Effector memory CD8-positive, alpha-beta T cell (primary cell): Measurements from ENCODE around the gene PSRC1.
A peak's percentile ranks its signal among the peaks of the same experiment; 100 is the strongest.

Source experiments
- ATAC-seq: fragments of 150-1000 bp; cut with Tn5 transposase; replicated peaks from 2 replicates; pipeline ENCODE4 v1.10.0; 2021; ENCODE audit warnings: mild to moderate bottlenecking, moderate library complexity
- DNase-seq, 3 experiments: peaks; one replicate each; pipeline ENCODE4 v3.0.0; 2021
- H3K27ac Mint-ChIP-seq, 2 donors: one replicate each; pipeline ENCODE4 v1.8.0; 2022; ENCODE audit warnings: mild to moderate bottlenecking in 2 of 2, mixed read lengths in 2 of 2, moderate library complexity in 2 of 2
- H3K27me3 Mint-ChIP-seq, 2 donors: one replicate each; pipeline ENCODE4 v1.8.0; 2022; ENCODE audit warnings: mixed read lengths in 2 of 2
- H3K36me3 Mint-ChIP-seq: one replicate; pipeline ENCODE4 v1.8.0; 2022; ENCODE audit warnings: mild to moderate bottlenecking, moderate library complexity, mixed read lengths; ENCODE audit not compliant: insufficient read depth
- H3K4me1 Mint-ChIP-seq, 2 donors: one replicate each; pipeline ENCODE4 v1.8.0; 2022; ENCODE audit warnings: low read depth in 2 of 2, mixed read lengths in 2 of 2
- H3K4me3 Mint-ChIP-seq, 2 donors: one replicate each; pipeline ENCODE4 v1.8.0; 2022; ENCODE audit warnings: mild to moderate bottlenecking in 2 of 2, mixed read lengths in 2 of 2, moderate library complexity in 2 of 2
- H3K9me3 Mint-ChIP-seq, 2 donors: one replicate each; pipeline ENCODE4 v1.8.0; 2022; ENCODE audit warnings: mixed read lengths in 2 of 2

The PSRC1 gene

DNA sequence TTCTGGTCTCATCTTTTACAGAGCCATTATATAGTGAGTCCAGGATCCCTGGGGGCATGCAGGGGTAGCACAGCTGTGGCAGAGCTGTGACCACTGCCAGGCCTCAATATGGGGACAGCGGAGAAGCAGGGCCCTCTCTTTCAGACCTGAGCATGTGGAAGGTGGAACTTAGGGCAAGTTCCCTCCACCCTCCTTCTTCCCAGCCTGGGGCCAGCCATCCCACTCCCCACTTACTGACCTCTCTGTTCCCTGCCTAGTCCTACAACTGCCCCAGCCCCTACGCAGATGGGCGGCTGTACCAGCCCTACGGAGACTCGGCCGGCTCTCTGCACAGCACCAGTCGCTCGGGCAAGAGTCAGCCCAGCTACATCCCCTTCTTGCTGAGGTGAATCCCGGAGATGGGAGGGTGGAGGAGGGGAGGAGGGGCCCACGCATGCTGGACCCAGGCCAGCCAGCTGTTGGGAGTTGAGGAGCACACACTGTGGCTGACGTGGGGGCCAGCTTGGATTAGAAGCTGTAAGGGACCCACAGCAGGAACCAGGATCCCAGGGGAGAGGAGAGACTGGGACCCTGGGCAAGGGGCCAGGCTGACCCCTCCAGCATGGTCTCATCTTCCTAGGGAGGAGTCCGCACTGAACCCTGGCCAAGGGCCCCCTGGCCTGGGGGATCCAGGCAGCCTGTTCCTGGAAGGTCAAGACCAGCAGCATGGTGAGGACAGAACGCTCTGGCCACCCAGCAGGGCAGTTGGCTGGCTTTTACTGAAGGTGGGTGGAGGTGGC lies 10.7 kb downstream of the PSRC1 start:
- H3K27me3 Mint-ChIP-seq, result no peaks in the 10 kb centered on the region
- no peaks in the 10 kb centered on the region for H3K9me3 Mint-ChIP-seq
- H3K36me3 Mint-ChIP-seq, result peaks cover 4% of the 10 kb centered on the region
- peak overlapping the region in 1 of 2 donors; percentile 39 for H3K27ac Mint-ChIP-seq
- no peak for DNase-seq
- no peak for ATAC-seq
- H3K4me3 Mint-ChIP-seq, result no peak overlapping the region
- peaks cover 0 to 2% of the 10 kb centered on the region in 2 donors for H3K4me1 Mint-ChIP-seq

DNA sequence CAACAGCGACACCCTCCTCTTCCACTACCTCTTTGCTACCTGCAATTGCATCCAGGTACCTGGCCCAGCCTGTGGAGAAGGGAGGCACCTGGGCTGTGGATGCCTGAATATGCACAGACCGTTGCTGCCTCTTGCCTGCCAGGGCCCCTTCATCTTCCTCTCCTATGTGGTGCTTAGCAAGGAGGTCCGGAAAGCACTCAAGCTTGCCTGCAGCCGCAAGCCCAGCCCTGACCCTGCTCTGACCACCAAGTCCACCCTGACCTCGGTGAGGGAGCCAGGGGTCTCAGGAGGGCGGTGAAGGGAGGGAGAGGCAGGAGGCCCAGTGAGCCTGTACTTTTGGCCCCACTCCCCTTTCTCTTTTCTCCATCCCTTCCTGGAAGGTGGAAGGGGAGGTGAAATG lies 11.5 kb downstream of the PSRC1 start:
- no peaks in the 10 kb centered on the region for H3K9me3 Mint-ChIP-seq
- no peak overlapping the region for H3K4me3 Mint-ChIP-seq
- H3K36me3 Mint-ChIP-seq, result peaks cover 4% of the 10 kb centered on the region
- no peak for DNase-seq
- no peaks in the 10 kb centered on the region for H3K4me1 Mint-ChIP-seq
- ATAC-seq, result no peak
- no peaks in the 10 kb centered on the region for H3K27me3 Mint-ChIP-seq
- peak overlapping the region in 1 of 2 donors; percentile 39 for H3K27ac Mint-ChIP-seq

DNA sequence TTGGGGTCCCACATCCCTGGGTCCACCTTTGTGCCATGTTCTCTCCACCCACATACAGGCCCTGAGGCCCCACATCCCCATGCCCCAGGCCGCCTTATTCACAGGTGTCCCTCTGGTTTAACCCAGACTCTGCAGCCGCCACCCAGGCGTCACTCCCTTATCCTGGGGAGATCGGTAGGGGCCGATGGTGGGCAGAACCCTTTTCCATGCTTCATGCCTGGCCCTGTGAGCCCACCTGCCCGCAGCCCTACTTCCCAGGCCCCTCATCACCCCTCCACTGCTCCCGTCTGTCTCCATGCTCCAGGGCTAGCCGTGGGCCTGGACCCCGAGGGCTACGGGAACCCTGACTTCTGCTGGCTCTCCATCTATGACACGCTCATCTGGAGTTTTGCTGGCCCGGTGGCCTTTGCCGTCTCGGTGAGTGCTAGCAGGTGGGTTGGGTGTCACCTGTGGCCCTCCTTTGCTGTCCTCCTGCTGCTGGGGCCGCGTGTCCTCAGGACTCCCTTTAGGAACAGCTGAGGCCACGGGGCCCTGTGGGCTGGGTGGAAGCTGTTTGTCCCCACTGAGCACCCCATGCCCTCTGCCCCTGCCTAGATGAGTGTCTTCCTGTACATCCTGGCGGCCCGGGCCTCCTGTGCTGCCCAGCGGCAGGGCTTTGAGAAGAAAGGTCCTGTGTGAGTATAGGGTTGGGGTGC lies 12.2 kb downstream of the PSRC1 start:
- Mint-ChIP-seq H3K4me3 (no peak overlapping the region), H3K27me3 (no peaks in the 10 kb centered on the region), H3K36me3 (peaks cover 4% of the 10 kb centered on the region), H3K27ac (peak overlapping the region; percentile 22 to 39), H3K9me3 (no peaks in the 10 kb centered on the region), H3K4me1 (no peaks in the 10 kb centered on the region)
- no peak for DNase-seq
- no peak for ATAC-seq

DNA sequence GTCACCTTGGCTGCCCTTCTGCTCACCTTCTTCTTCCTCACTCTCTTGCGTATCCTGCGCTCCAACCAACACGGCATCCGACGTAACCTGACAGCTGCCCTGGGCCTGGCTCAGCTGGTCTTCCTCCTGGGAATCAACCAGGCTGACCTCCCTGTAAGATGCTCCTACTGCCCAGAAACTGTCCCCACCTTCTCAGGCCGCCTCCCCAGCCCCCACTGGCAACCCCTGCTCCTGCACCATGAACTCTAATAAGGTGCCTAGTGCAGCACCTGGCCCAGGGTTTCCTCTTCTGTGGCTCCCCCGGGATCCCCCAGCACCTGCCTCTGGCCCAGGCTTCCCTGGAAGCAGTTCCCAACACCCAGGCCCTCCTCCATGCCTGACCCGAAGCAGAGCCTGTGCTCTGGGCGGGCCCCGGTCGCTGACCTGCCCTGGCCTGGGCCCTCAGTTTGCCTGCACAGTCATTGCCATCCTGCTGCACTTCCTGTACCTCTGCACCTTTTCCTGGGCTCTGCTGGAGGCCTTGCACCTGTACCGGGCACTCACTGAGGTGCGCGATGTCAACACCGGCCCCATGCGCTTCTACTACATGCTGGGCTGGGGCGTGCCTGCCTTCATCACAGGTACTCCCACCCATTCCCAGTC lies 12.8 kb downstream of the PSRC1 start:
- H3K9me3 Mint-ChIP-seq, result no peaks in the 10 kb centered on the region
- DNase-seq (no peak), ATAC-seq (no peak)
- no peaks in the 10 kb centered on the region for H3K27me3 Mint-ChIP-seq
- H3K36me3 Mint-ChIP-seq, result peaks cover 4% of the 10 kb centered on the region
- no peaks in the 10 kb centered on the region for H3K4me1 Mint-ChIP-seq
- no peak overlapping the region for H3K4me3 Mint-ChIP-seq
- peak overlapping the region in 1 of 2 donors; percentile 22 for H3K27ac Mint-ChIP-seq

DNA sequence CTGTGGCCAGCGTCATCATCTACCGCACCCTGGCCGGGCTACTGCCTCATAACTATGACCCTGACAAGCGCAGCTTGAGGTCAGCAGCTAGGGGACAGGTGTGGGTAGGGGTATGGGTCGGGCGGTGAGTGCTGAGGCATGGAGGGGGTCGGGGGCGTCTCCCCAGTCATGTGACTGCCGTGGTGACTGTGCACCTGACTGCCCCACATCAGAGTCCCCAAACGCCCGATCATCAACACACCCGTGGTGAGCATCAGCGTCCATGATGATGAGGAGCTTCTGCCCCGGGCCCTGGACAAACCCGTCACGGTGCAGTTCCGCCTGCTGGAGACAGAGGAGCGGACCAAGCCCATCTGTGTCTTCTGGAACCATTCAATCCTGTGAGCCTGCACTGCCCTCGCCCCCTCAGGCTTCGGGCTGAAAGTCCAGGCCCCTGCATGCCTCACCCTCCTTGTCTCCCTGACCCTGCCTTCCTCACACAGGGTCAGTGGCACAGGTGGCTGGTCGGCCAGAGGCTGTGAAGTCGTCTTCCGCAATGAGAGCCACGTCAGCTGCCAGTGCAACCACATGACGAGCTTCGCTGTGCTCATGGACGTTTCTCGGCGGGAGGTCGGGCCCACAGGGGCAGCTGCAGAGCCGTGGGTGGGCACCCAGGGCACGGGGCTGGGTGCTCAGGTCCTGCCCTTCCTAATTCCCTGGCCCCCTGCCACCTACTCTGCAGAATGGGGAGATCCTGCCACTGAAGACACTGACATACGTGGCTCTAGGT lies 13.5 kb downstream of the PSRC1 start:
- DNase-seq (no peak), ATAC-seq (no peak)
- no peaks in the 10 kb centered on the region for H3K9me3 Mint-ChIP-seq
- H3K4me1 Mint-ChIP-seq, result no peaks in the 10 kb centered on the region
- H3K27ac Mint-ChIP-seq, result no peak overlapping the region
- no peaks in the 10 kb centered on the region for H3K27me3 Mint-ChIP-seq
- peaks cover 4% of the 10 kb centered on the region for H3K36me3 Mint-ChIP-seq
- no peak overlapping the region for H3K4me3 Mint-ChIP-seq

DNA sequence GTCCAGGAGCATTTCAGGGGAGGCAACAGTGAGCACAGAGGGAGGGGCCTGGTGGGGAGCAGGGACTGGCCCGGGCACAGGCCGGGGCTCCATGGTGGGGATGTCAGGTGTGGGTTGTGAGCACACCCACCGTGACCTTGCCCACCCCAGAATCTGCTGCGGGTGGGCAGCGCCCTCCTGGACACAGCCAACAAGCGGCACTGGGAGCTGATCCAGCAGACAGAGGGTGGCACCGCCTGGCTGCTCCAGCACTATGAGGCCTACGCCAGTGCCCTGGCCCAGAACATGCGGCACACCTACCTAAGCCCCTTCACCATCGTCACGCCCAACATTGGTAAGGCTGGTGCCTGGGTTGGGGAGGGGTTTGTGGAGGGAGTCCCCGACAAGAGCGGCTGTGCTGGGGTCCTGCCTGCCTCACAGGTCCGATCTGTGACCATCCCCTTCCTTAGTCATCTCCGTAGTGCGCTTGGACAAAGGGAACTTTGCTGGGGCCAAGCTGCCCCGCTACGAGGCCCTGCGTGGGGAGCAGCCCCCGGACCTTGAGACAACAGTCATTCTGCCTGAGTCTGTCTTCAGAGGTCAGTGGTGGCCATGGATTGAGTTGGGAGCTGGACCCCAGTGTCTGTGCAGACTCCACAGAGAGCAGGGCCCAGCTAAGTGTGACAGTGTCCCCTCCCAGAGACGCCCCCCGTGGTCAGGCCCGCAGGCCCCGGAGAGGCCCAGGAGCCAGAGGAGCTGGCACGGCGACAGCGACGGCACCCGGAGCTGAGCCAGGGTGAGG lies 14.3 kb downstream of the PSRC1 start:
- H3K27me3 Mint-ChIP-seq, result no peaks in the 10 kb centered on the region
- ATAC-seq (no peak), DNase-seq (no peak)
- peaks cover 6% of the 10 kb centered on the region for H3K36me3 Mint-ChIP-seq
- peaks cover 0 to under 1% of the 10 kb centered on the region in 2 donors for H3K4me1 Mint-ChIP-seq
- no peak overlapping the region for H3K4me3 Mint-ChIP-seq
- H3K9me3 Mint-ChIP-seq, result no peaks in the 10 kb centered on the region
- H3K27ac Mint-ChIP-seq, result no peak overlapping the region

DNA sequence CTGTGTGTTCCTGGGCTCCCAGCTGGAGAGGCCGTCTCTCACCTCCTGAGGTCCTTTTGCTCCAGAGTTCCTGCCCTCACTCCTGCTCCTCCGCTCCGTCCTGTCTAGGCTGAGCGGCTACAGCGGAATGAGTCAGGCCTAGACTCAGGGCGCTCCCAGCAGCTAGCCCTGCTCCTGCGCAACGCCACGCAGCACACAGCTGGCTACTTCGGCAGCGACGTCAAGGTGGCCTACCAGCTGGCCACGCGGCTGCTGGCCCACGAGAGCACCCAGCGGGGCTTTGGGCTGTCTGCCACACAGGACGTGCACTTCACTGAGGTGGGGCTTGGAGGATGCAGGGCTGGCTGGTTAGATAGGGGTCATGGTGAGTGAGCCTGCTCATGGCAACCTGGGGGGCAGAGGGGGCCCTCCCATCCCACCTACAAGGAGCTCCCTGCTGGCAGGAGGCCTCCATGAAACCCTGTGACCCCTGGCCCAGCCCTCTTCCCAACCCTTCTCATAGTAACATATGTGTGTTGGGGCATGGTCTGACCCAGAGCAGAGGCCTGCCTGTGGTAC lies 15.1 kb downstream of the PSRC1 start:
- no peak for ATAC-seq
- Mint-ChIP-seq H3K36me3 (peaks cover 8% of the 10 kb centered on the region), H3K9me3 (no peaks in the 10 kb centered on the region), H3K4me3 (no peak overlapping the region), H3K4me1 (peaks cover 0 to 6% of the 10 kb centered on the region in 2 donors), H3K27ac (no peak overlapping the region), H3K27me3 (no peaks in the 10 kb centered on the region)
- no peak for DNase-seq

DNA sequence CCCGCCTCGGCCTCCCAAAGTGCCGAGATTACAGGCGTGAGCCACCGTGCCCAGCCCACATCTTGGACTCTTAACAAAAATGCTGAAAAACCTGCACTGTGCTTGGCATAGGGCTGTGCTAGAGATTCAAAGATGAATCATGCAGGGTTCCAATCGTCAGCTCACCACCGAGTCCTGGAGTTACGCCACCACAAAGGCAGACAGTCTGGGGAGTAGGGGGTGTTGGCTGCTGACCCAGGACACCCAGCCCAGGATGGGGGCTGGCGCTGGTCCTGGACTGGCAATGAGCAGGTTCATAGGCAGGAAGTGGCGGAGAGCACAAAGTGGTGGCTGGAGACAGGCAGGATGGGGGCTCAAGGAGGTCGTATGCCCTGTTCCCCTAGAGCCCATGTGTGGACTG lies 16.0 kb downstream of the PSRC1 start:
- Mint-ChIP-seq H3K4me3 (no peak overlapping the region), H3K27me3 (no peaks in the 10 kb centered on the region), H3K9me3 (no peaks in the 10 kb centered on the region), H3K4me1 (peaks cover 0 to 6% of the 10 kb centered on the region in 2 donors), H3K36me3 (peaks cover 4% of the 10 kb centered on the region), H3K27ac (no peak overlapping the region)
- DNase-seq (no peak), ATAC-seq (no peak)

DNA sequence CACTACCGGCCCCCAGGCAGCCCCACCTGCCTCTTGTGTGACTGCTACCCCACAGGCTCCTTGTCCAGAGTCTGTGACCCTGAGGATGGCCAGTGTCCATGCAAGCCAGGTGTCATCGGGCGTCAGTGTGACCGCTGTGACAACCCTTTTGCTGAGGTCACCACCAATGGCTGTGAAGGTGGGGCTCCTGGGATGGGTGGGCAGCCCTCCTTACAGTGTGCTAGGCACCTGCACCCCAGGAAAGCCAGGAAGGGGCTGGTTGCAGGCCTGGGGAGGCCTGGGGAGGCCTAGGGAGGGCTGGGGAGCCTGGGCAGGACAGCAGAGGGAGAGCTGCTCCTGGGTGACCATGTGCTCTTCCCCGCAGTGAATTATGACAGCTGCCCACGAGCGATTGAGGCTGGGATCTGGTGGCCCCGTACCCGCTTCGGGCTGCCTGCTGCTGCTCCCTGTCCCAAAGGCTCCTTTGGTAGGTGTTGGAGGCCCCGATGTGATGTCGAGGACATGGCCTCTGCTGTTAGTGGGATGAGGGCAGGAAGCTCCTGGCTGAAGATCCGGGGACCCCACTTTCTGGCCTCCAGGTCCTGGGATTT lies 17.1 kb downstream of the PSRC1 start:
- no peak overlapping the region for H3K27ac Mint-ChIP-seq
- peaks cover 0 to 6% of the 10 kb centered on the region in 2 donors for H3K4me1 Mint-ChIP-seq
- no peaks in the 10 kb centered on the region for H3K9me3 Mint-ChIP-seq
- no peak overlapping the region for H3K4me3 Mint-ChIP-seq
- DNase-seq (no peak), ATAC-seq (no peak)
- no peaks in the 10 kb centered on the region for H3K27me3 Mint-ChIP-seq
- peaks cover 4% of the 10 kb centered on the region for H3K36me3 Mint-ChIP-seq

DNA sequence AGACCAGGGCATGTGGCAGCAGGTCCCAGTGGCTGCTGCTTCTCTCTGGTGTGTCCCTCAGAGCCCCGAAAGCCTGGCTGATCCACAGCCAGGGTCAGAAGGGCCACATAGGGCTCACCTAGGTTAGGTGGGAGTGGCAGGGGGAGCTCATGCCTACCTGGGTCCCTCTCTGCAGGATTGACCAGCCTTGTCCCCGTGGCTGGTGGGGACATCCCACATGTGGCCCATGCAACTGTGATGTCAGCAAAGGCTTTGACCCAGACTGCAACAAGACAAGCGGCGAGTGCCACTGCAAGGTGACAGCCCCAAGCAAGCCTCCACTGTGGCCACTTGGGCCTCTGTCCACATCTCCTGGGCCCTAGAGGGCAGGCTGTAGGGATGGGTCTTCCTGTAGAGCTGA lies 17.9 kb downstream of the PSRC1 start:
- DNase-seq (no peak), ATAC-seq (no peak)
- peaks cover 0 to 6% of the 10 kb centered on the region in 2 donors for H3K4me1 Mint-ChIP-seq
- H3K27ac Mint-ChIP-seq, result no peak overlapping the region
- no peaks in the 10 kb centered on the region for H3K9me3 Mint-ChIP-seq
- H3K27me3 Mint-ChIP-seq, result no peaks in the 10 kb centered on the region
- H3K4me3 Mint-ChIP-seq, result no peak overlapping the region
- peaks cover 4% of the 10 kb centered on the region for H3K36me3 Mint-ChIP-seq

DNA sequence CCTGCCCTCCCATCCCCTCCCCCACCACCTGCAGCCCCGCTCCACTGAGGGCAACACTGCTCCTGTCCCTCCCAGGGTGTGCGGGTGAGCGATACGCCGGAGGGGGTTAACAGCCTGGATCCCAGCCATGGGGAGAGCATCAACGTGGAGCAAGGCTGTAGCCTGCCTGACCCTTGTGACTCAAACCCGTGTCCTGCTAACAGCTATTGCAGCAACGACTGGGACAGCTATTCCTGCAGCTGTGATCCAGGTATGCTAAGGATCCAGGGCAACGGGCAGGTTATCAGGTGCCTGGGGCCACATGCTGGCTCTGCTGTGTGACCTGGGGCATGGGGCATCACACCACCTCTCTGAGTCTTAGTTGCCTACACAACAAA lies 18.6 kb downstream of the PSRC1 start:
- Mint-ChIP-seq H3K27me3 (no peaks in the 10 kb centered on the region), H3K9me3 (no peaks in the 10 kb centered on the region)

DNA sequence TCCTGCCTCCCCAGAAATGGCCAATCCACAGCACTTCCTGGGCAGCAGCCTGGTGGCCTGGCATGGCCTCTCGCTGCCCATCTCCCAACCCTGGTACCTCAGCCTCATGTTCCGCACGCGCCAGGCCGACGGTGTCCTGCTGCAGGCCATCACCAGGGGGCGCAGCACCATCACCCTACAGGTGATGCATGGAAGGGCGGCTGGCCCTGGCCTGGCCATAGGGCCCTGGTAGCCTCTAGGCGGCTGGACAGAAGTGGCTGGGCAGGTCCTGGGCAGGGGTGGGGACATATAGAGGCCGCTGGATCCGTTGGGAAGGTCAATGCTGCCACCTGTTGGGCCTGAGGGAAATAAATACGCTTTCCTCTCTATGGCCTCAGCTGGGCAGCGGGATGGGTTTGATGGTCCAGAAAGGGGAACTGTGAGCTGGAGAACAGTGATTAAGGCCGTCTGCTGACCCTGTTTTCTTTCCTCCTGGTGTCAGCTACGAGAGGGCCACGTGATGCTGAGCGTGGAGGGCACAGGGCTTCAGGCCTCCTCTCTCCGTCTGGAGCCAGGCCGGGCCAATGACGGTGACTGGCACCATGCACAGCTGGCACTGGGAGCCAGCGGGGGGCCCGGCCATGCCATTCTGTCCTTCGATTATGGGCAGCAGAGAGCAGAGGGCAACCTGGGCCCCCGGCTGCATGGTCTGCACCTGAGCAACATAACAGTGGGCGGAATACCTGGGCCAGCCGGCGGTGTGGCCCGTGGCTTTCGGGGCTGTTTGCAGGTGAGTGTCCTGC lies 19.2 kb downstream of the PSRC1 start:
- no peaks in the 10 kb centered on the region for H3K9me3 Mint-ChIP-seq
- peaks cover 0 to 6% of the 10 kb centered on the region in 2 donors for H3K4me1 Mint-ChIP-seq
- DNase-seq (peak; percentile 70 to 75 (median 74)), ATAC-seq (peak; percentile 98)
- H3K36me3 Mint-ChIP-seq, result peaks cover 4% of the 10 kb centered on the region
- H3K27ac Mint-ChIP-seq, result no peak overlapping the region
- no peaks in the 10 kb centered on the region for H3K27me3 Mint-ChIP-seq
- H3K4me3 Mint-ChIP-seq, result no peak overlapping the region

More for the DNA sequence above, 18.6 kb downstream of the PSRC1 start:
- DNase-seq (no peak), ATAC-seq (no peak)
- Mint-ChIP-seq H3K4me1 (peaks cover 0 to 6% of the 10 kb centered on the region in 2 donors), H3K4me3 (no peak overlapping the region), H3K27ac (no peak overlapping the region), H3K36me3 (peaks cover 4% of the 10 kb centered on the region)
